HepG2 (cell line): ENCODE data around the gene CLDN7. TPM values are rescaled to one million over a fixed set of nuclear protein-coding genes. Genes with fewer than 3 reads are reported as not detected.

ENCODE experiments used
- AGO1 ChIP-seq: fragments of 200-400 bp; formaldehyde crosslinking; IDR thresholded peaks from 2 replicates; pipeline ENCODE4 v1.6.1; 2017; ENCODE audit warnings: mild to moderate bottlenecking, low read depth, low read length, moderate library complexity; ENCODE audit not compliant: poor library complexity, severe bottlenecking
- ASH2L ChIP-seq: fragments of 300-600, 200-600 bp; sonication (generic); IDR thresholded peaks from 2 replicates; pipeline ENCODE4 v1.7.0; 2017; ENCODE audit warnings: low read depth, mild to moderate bottlenecking, moderate library complexity, mixed read lengths, low read length; ENCODE audit not compliant: insufficient read length
- BCL6 ChIP-seq: IDR thresholded peaks from 2 replicates; pipeline ENCODE4 v1.6.1; 2016; ENCODE audit warnings: missing genetic modification reagents, missing compliant biosample characterization
- CREM ChIP-seq, 2 experiments: sonication (generic) in 1 of 2; formaldehyde crosslinking in 1 of 2; IDR thresholded peaks; 2 replicates each; pipeline versions ENCODE4 v1.4.0 to v1.6.1; 2016 to 2020; ENCODE audit warnings: antibody characterized with exemption in 1 of 2, mild to moderate bottlenecking in 1 of 2, missing genetic modification reagents in 1 of 2
- GATA4 ChIP-seq: sonication (generic); IDR thresholded peaks from 2 replicates; pipeline ENCODE4 v1.6.1; 2016; ENCODE audit warnings: antibody characterized with exemption, low read depth, borderline replicate concordance
- HNRNPUL1 ChIP-seq: fragments of 200-400 bp; formaldehyde crosslinking; IDR thresholded peaks from 2 replicates; pipeline ENCODE4 v1.6.1; 2017; ENCODE audit warnings: low read depth, mild to moderate bottlenecking, low read length, moderate library complexity
- IRF2 ChIP-seq: IDR thresholded peaks from 2 replicates; pipeline ENCODE4 v1.6.1; 2018; ENCODE audit warnings: missing genetic modification reagents, missing compliant biosample characterization
- KLF16 ChIP-seq, 2 experiments: sonication (generic) in 1 of 2; formaldehyde crosslinking in 1 of 2; IDR thresholded peaks; 2 replicates each; pipeline versions ENCODE4 v1.6.1 to v1.8.0; 2016 to 2023; ENCODE audit warnings: missing genetic modification reagents in 2 of 2, missing compliant biosample characterization in 1 of 2
- NCOA2 ChIP-seq: sonication (generic); formaldehyde crosslinking; IDR thresholded peaks from 2 replicates; pipeline ENCODE4 v1.8.0; 2022; ENCODE audit warnings: inconsistent platforms
- PLRG1 ChIP-seq: fragments of 450-650 bp; conservative IDR thresholded peaks from 2 replicates; pipeline ENCODE4 v1.6.1; 2016
- RFX5 ChIP-seq: IDR thresholded peaks from 2 replicates; pipeline ENCODE4 v1.6.1; 2011; ENCODE audit warnings: low read depth, low read length, improper control_type of control experiment
- TEAD3 ChIP-seq: optimal IDR thresholded peaks from 2 replicates; pipeline ENCODE3; 2016; ENCODE audit warnings: borderline replicate concordance
- ZBTB34 ChIP-seq: sonication (generic); formaldehyde crosslinking; IDR thresholded peaks from 2 replicates; pipeline ENCODE4 v1.8.0; 2022; ENCODE audit warnings: mild to moderate bottlenecking, missing genetic modification reagents
- ZBTB38 ChIP-seq: sonication (generic); formaldehyde crosslinking; IDR thresholded peaks from 2 replicates; pipeline ENCODE4 v1.5.1; 2020; ENCODE audit warnings: mild to moderate bottlenecking, missing genetic modification reagents
- ZFAT ChIP-seq: sonication (generic); formaldehyde crosslinking; conservative IDR thresholded peaks from 2 replicates; pipeline ENCODE4 v1.8.1; 2023; ENCODE audit warnings: missing genetic modification reagents, inconsistent platforms
- ZNF124 ChIP-seq: sonication (generic); formaldehyde crosslinking; IDR thresholded peaks from 2 replicates; pipeline ENCODE4 v1.4.0; 2020; ENCODE audit warnings: missing genetic modification reagents
- ZNF160 ChIP-seq: sonication (generic); formaldehyde crosslinking; IDR thresholded peaks from 2 replicates; pipeline ENCODE4 v1.8.0; 2022; ENCODE audit warnings: mild to moderate bottlenecking, inconsistent platforms, missing genetic modification reagents
- ZNF556 ChIP-seq: sonication (generic); formaldehyde crosslinking; IDR thresholded peaks from 2 replicates; pipeline ENCODE4 v1.4.0; 2020; ENCODE audit warnings: mild to moderate bottlenecking, missing genetic modification reagents, borderline replicate concordance
- ZNF605 ChIP-seq: sonication (generic); formaldehyde crosslinking; IDR thresholded peaks from 2 replicates; pipeline ENCODE4 v1.8.0; 2022; ENCODE audit warnings: mild to moderate bottlenecking, missing genetic modification reagents
- ZNF704 ChIP-seq: sonication (generic); formaldehyde crosslinking; IDR thresholded peaks from 2 replicates; pipeline ENCODE4 v1.8.1; 2023; ENCODE audit warnings: mild to moderate bottlenecking, inconsistent platforms, moderate library complexity, missing genetic modification reagents, borderline replicate concordance
- polyA plus RNA-seq, 8 experiments: library from polyadenylated mRNA; depleted of rRNA in 3 of 8; stranded (reverse) in 7 of 8; unstranded in 1 of 8; fragments of >200 nt; fragmentation: Illumina TruSeq in 4 of 8; extraction: Trizol in 4 of 8; gene quantifications; 2 replicates each; pipeline versions ENCODE4 v1.2.1 to v1.2.3, GENCODE V29; 2011 to 2016; ENCODE audit warnings: low read depth in 4 of 8, missing spikeins in 1 of 8, mixed read lengths in 1 of 8; ENCODE audit not compliant: insufficient read depth in 1 of 8
- total RNA-seq, 5 experiments: library from RNA; depleted of rRNA; stranded (reverse); fragments of >200 nt; fragmentation: Illumina TruSeq; extraction: Trizol; gene quantifications; 2 replicates each; pipeline ENCODE4 v1.2.3, GENCODE V29; 2016; ENCODE audit warnings: low read depth in 1 of 5
- TF ChIP-seq, protein P1 (sequence below): sonication (generic); formaldehyde crosslinking; IDR thresholded peaks from 2 replicates; pipeline ENCODE4 v1.9.0; 2022; ENCODE audit warnings: missing genetic modification reagents, mild to moderate bottlenecking, borderline replicate concordance
- TF ChIP-seq, protein P2 (sequence below): sonication (generic); formaldehyde crosslinking; IDR thresholded peaks from 2 replicates; pipeline ENCODE4 v1.4.0; 2020; ENCODE audit warnings: missing genetic modification reagents, borderline replicate concordance

CLDN7 gene
- total and polyA plus RNA-seq, 2 of the 13 experiments (the other 11 are each of a cell fraction or from before 2014, with no cell fraction given), result not detected

DNA sequence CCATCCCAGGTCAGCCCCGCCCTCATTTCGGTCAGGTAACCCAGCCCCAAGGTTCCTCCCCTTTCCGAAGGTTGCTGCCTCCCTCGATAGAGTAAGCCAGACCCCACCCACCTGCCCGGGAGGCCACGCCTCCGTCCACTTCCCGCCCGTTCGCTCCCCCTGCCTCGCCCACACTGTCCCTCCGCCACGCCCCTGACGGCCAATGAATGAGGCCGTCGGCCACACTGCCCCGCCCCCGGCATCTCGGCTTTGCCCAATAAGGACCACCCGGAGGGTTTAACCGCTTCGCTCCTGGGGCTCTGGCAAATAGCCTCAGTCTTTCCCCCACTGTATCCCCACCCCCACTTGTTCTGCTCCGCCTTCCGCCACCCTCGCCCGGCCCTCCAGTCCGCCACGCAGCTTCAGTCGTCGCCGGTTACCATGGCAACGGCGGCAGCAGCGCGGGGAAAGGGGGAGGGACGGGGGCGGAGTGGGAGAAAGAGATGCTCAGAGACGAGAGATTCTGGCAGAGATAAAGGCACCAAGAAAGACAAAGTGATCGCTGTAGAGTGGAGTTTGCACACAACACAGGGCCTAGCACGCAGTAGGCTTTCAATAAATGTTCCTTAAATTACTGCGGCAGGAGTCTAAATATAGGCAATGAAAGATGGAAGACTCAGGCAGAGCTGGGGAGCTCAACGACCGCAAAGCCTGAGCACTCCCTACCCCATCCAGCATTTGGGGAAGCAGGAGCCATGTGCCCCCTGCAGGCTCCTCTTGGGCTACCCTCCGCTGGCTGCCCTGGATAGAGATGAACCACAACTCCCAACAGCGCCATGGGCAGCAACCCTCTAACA lies 47.8 kb downstream of the CLDN7 start (continued):
- TF ChIP-seq ZBTB34, result no peak
- no peak for TF ChIP-seq HNRNPUL1
- peak; percentile 78; the same call in 1 of the 2 replicates for TF ChIP-seq CREM (IDR thresholded peaks at IDR 0.05)
- TF ChIP-seq CREM (CRISPR knock-in tag; IDR thresholded peaks at IDR 0.05), result no peak
- TF ChIP-seq ASH2L, result peak; percentile 53
- peak; percentile 87 for TF ChIP-seq ZNF605
- TF ChIP-seq KLF16 (CRISPR knock-in tag; IDR thresholded peaks at IDR 0.05), result no peak; a peak in 1 of 4 replicates
- TF ChIP-seq PLRG1, result no peak
- TF ChIP-seq IRF2 (CRISPR knock-in tag), result peak; percentile 25; the same call in 1 of the 2 replicates
- TF ChIP-seq, protein P1, sequence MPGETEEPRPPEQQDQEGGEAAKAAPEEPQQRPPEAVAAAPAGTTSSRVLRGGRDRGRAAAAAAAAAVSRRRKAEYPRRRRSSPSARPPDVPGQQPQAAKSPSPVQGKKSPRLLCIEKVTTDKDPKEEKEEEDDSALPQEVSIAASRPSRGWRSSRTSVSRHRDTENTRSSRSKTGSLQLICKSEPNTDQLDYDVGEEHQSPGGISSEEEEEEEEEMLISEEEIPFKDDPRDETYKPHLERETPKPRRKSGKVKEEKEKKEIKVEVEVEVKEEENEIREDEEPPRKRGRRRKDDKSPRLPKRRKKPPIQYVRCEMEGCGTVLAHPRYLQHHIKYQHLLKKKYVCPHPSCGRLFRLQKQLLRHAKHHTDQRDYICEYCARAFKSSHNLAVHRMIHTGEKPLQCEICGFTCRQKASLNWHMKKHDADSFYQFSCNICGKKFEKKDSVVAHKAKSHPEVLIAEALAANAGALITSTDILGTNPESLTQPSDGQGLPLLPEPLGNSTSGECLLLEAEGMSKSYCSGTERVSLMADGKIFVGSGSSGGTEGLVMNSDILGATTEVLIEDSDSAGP (CRISPR knock-in tag), result peak; percentile 78; the same call in 1 of the 2 replicates
- TF ChIP-seq NCOA2 (CRISPR knock-in tag), result 0 out of 2 replicates have a peak, but pooled peaks have one; percentile 2
- no peak for TF ChIP-seq ZFAT (CRISPR knock-in tag)
- TF ChIP-seq ZBTB38 (CRISPR knock-in tag), result no peak
- TF ChIP-seq, protein P2, sequence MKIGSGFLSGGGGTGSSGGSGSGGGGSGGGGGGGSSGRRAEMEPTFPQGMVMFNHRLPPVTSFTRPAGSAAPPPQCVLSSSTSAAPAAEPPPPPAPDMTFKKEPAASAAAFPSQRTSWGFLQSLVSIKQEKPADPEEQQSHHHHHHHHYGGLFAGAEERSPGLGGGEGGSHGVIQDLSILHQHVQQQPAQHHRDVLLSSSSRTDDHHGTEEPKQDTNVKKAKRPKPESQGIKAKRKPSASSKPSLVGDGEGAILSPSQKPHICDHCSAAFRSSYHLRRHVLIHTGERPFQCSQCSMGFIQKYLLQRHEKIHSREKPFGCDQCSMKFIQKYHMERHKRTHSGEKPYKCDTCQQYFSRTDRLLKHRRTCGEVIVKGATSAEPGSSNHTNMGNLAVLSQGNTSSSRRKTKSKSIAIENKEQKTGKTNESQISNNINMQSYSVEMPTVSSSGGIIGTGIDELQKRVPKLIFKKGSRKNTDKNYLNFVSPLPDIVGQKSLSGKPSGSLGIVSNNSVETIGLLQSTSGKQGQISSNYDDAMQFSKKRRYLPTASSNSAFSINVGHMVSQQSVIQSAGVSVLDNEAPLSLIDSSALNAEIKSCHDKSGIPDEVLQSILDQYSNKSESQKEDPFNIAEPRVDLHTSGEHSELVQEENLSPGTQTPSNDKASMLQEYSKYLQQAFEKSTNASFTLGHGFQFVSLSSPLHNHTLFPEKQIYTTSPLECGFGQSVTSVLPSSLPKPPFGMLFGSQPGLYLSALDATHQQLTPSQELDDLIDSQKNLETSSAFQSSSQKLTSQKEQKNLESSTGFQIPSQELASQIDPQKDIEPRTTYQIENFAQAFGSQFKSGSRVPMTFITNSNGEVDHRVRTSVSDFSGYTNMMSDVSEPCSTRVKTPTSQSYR (CRISPR knock-in tag), result peak; percentile 31; the same call in 1 of the 2 replicates
- TF ChIP-seq GATA4, result no peak
- no peak for TF ChIP-seq ZNF160 (CRISPR knock-in tag)
- TF ChIP-seq ZNF556 (CRISPR knock-in tag), result peak; percentile 69; the same call in 1 of the 2 replicates
- TF ChIP-seq TEAD3 (CRISPR knock-in tag), result peak; percentile 19
- 0 out of 2 replicates have a peak, but pooled peaks have one; percentile 45 for TF ChIP-seq ZNF124 (CRISPR knock-in tag)
- peak; percentile 93 for TF ChIP-seq RFX5
- TF ChIP-seq ZNF704, result 0 out of 2 replicates have a peak, but pooled peaks have one; percentile 53
- no peak; the same call in 1 of the 2 replicates for TF ChIP-seq BCL6 (CRISPR knock-in tag)
- peak; percentile 47 for TF ChIP-seq AGO1
